GM19025 (cell line): Measurements from ENCODE around the gene SLC23A2.
"Not testable (repeated sequence)": the region's sequence is repeated elsewhere in the genome, so short reads cannot be mapped to it uniquely, and the experiment has no call there.

Source experiments
- ATAC-seq: cut with Tn5 transposase; IDR thresholded peaks from one replicate; pipeline ENCODE4 v1.9.1; 2021; ENCODE audit warnings: mild to moderate bottlenecking, low read depth, moderate library complexity; ENCODE audit not compliant: unreplicated experiment

The SLC23A2 gene

DNA sequence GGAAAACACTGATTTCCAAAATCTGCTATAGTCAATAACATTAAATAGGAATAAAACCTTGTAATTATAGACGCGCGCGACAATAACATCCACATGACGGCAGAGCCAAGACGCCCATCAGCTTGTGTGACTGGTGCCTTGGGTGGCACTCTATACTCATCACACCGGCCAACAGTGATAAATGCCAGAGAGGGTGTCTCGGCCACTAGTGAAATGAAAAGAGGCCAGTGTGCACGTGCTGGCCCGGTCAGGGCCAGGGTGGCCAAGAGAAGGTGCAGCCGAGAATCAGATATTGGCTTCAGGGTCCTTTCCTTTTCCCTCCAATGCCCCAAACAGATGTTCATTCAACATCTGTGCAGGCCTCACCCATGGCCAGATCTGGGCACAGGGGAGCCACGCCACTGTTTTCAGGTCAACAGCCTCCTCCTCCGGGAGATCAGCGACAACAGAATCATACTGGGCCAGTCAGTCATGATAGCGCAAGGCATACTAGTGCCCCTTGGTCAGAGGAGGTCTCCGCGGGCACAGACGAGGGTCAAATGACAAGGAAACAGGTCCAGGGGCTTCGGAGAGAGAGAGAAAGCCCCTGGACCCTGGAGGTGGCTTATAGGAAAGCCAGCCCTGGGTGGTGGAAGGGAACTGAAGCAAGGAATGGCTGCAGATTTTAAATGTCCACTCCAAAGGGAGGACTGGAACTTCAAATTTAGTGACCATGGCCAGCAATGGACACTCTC lies 145.1 kb downstream of the SLC23A2 start:
- ATAC-seq = no peak

- ATAC-seq = no peak
These were observed 145.8 kb downstream of the SLC23A2 start for GRCh38 chr20:4855555-4855954.

DNA sequence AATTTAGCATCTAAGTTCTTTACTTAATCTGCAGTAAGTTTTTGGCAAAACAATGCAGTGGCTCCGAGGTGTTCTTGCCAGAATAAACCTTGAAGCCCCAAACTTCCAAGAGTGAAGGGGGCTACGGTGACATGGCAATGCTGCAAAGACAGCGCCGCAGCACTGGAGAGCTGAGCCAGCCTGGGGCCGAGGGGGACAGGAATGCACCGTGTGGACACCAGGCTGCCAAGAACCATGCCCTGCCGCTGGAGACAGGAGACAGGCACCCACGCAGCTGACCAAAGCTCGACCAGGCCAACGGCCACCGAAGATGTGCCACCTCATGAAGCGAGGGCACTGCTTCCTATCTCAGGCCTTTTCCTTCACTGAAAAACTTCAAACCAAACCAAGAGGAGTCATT lies 146.2 kb downstream of the SLC23A2 start:
- ATAC-seq = no peak

- ATAC-seq = no peak
These were observed 146.8 kb downstream of the SLC23A2 start for GRCh38 chr20:4854561-4854901.

- no peak for ATAC-seq
These were observed 147.4 kb downstream of the SLC23A2 start for GRCh38 chr20:4853757-4854560.

DNA sequence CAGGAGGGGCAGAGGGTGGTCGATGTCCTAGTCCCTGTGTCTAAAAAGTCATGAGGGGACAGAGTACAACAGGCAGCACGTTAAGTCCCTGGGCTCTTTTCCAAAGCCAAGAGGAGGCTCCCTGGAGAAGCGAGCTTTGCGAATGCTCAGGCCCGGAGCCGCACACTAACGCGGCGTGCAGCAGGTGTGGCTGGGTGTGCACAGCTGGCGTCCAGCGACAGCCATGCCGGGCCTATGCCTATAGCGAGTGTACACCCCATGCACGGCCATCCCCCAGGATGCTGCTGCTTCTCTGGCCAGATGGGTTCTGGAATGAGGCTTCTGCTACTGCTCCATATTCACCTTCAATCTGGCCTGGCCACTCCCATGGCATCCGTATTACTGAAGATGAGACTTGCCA lies 148.3 kb downstream of the SLC23A2 start:
- no peak for ATAC-seq

GRCh38 chr20:4850960-4851359 lies 150.3 kb downstream of the SLC23A2 start:
- ATAC-seq = no peak

GRCh38 chr20:4848829-4849228 lies 152.5 kb downstream of the SLC23A2 start:
- not testable (repeated sequence) for ATAC-seq

DNA sequence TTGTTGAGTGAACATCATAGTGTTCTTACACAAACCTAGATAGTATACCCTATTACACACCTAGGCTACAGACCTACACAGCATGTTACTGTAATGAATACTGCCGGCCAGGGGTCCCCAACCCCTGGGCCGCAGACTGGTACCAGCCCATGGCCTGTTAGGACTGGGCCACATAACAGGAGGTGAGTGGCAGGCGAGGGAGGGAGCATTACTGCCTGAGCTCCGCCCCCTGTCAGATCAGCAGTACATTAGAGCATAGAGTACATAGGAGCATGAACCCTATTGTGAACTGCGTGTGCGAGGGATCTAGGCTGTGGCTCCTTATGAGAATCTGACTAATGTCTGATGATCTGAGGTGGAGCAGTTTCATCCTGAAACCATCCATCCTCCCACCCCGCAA lies 153.3 kb downstream of the SLC23A2 start:
- ATAC-seq = no peak

GRCh38 chr20:4846821-4847220 lies 154.5 kb downstream of the SLC23A2 start:
- ATAC-seq = no peak

- ATAC-seq = no peak
These were observed 156.4 kb downstream of the SLC23A2 start for GRCh38 chr20:4844751-4845465.

GRCh38 chr20:4844325-4844724 lies 157.0 kb downstream of the SLC23A2 start:
- ATAC-seq = no peak

GRCh38 chr20:4840801-4841200 lies 160.5 kb downstream of the SLC23A2 start:
- no peak for ATAC-seq

DNA sequence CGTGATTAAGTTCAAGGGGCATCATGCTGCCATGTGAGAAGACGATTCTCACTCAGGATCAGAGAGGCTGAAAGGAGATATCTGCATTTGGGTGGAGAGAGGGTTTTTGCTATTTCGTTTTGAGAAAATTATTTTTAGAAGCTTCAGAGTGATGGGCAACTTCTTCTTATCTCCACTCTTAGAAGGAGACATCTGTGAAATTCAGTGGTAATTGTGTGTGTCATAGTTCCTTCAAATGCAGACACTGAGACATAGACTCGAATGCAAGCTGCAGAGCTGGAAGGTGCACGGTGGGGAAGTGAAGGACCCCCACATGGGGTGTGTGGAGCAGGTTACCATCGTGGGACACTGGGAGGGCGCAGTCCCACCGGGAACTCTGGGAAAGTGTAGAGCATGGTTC lies 162.8 kb downstream of the SLC23A2 start:
- ATAC-seq = no peak

DNA sequence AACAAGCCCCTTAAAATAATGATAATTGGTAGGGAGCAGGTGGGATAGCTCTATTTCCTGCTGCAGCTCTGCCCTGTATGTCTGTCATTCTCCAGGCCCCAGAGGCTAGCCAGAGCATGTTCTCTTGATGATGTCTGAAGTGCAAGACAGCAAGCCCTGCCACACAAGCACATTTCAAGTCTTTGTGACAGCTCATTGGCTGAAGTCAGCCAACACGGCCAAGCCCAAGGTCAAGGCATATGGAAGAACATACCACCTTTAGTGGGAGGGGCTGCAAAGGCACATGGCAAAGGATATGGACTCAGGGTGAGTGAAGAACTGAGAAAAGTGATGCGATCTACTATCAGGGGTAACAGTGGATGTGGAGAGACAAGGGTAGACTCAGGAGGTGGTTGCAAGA lies 163.6 kb downstream of the SLC23A2 start:
- no peak for ATAC-seq

DNA sequence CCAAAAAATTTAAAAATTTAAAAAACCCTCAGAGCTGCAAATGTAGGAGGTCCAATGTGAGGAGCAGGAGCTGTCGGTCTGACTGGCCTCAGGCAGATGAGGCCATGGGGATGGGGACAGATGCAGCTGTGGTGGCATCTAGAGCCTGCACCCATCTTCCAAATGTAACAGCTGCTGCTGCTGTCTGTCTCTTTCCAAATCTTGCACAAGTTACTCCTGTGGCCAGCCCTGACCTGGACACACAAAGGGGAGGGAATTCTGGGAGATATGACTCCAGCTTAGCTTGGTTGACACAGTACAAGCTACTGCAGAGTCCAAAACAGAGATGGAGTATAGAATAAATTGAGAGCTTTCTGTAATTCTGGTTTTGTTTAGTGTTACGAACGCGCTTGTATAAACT lies 164.4 kb downstream of the SLC23A2 start:
- ATAC-seq = no peak

- no peak for ATAC-seq
These were observed 164.8 kb downstream of the SLC23A2 start for GRCh38 chr20:4836473-4836872.

GRCh38 chr20:4835244-4836177 lies 165.8 kb downstream of the SLC23A2 start:
- no peak for ATAC-seq

- ATAC-seq = no peak
These were observed 168.1 kb downstream of the SLC23A2 start for GRCh38 chr20:4833074-4833728.

DNA sequence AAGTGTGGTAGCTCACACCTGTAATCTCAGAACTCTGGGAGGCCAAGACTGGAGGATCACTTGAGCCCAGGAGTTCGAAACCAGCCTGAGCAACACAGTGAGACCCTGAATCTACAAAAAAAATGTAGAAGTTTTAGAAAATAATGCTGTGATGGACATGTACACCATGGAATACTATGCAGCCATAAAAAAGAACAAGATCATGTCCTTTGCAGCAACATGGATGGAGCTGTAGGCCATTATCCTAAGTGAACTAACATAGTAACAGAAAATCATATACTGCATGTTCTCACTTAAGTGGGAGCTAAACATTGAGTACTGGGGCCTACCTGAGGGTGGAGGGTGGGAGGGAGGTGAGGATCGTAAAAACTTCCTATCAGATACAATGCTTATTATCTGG lies 168.8 kb downstream of the SLC23A2 start:
- ATAC-seq = no peak
